ENCODE data around the gene PYDC1.
"Not testable (repeated sequence)": the region's sequence is repeated elsewhere in the genome, so short reads cannot be mapped to it uniquely, and the experiment has no call there.

Gene PYDC1

DNA sequence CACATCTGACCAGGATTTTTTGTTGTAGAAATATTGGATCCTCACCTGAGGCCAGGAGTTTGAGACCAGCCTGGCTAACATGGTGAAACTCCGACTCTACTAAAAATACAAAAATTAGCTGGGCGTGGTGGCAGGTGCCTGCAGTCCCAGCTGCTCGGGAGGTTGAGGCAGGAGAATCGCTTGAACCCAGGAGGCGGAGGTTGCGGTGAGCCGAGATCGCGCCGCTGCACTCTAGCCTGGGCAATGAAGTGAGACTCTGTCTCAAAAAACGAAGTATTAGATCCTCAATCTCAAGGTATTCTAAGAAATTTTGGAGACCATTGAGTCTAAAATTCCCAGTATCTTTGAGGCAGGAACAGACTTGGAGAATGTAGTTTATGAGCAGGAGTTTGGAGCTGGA lies 21.1 kb downstream of the PYDC1 start:
- not testable (repeated sequence) for DNase-seq

GRCh38 chr16:31194898-31195297 lies 22.0 kb downstream of the PYDC1 start:
- DNase-seq = no peak

DNA sequence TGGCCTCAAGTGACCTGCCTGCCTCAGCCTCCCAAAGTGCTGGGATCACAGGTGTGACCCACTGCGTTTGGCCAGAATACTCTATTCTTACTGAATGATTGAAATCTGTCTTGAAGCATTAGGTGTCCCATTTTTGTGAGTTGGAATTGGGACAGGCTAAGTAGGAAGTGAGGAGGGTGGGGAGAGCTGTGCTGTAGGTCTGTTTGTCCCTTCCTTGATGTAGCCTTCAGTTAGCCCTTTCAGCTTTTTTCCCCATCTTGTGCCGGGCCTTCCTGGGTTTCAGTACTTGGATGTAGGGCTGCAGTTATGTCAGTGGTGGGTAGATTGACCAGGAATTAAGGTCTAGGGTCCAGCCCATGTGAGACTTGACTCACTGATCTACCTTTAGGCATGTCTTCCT lies 23.1 kb downstream of the PYDC1 start:
- no peak for DNase-seq

- DNase-seq = no peak
Observed at GRCh38 chr16:31192856-31193642, 23.9 kb downstream of the PYDC1 start.

DNA sequence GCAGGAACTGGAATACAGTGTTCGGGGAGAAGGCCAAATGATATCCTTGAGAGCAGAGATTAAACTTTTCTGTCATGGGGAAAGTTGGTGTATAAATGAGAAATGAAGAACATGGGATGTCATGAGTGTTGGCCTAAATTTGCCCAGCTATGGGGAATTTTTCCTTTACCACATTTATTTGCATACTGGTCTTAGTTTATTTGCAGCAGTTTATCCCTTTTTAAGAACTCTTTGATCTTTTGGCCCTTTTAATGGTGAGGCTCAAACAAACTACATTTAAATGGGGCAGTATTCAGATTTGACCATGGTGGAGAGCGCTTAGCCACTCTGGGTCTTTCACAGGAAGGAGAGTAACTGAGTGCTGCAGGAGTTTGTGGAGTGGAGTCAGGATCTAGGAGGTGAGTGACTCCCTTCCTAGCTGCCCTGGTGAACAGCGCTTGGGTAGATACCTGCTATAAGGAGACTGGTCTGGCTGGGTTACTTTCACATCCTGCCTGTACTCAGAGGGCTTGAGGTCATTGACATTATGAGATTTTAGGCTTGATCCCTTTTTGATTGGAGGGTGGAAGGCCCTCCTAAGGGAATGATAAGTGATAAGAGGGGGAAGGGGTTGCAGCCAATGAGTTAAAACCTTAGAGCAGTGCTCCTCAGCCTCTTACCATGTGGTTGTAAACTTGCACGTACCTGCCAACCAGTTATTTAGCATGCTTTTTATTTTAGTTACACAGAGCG lies 25.1 kb downstream of the PYDC1 start:
- DNase-seq = no peak

DNA sequence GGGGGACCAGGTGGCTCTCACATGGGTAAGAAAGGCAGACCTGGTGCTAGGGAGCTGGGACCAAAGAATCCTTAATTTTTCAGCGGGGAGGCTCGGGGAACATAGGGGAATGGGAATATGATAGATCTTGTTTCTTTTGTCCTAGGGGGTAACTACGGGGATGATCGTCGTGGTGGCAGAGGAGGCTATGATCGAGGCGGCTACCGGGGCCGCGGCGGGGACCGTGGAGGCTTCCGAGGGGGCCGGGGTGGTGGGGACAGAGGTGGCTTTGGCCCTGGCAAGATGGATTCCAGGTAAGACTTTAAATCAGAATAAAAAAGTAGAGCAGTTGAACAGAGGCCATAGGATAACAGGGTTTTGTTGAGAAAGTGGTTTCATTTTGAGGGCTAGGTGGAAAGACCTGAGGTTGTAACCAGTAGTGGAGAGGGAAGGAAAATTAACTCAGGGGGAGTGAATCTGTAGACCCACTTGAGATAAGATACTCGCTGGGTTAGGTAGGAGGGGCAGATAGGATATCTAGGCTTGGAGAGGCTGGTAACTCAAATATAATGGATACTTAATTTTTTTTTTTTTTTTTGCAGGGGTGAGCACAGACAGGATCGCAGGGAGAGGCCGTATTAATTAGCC lies 26.0 kb downstream of the PYDC1 start:
- DNase-seq = no peak

DNA sequence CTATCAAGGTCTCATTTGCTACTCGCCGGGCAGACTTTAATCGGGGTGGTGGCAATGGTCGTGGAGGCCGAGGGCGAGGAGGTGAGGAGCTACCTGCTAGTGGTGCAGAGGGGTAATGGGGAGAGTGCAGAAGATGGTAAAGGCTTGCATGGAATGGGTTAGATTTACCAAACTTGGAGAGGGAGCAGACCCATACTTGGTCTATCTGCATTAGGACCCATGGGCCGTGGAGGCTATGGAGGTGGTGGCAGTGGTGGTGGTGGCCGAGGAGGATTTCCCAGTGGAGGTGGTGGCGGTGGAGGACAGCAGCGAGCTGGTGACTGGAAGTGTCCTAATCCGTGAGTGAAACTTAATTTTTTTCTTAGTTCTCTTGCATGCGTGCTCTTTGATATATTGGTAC lies 26.9 kb downstream of the PYDC1 start:
- no peak for DNase-seq

DNA sequence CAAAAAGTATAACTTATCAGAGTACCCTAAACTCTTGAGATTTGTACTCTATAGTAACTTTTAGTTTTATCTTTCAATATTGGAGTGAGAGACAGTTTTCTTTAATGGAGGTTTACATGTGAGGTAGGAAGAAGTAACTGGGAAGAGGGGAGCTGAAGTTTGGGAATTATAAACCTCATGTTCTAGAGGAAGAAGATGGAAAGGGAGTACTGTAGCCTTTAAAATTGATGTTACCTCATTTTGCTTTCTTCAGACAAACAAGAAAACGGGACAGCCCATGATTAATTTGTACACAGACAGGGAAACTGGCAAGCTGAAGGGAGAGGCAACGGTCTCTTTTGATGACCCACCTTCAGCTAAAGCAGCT lies 27.5 kb downstream of the PYDC1 start:
- no peak for DNase-seq

GRCh38 chr16:31188450-31189411 lies 28.2 kb downstream of the PYDC1 start:
- DNase-seq = no peak

GRCh38 chr16:31187808-31188189 lies 29.1 kb downstream of the PYDC1 start:
- no peak for DNase-seq

DNA sequence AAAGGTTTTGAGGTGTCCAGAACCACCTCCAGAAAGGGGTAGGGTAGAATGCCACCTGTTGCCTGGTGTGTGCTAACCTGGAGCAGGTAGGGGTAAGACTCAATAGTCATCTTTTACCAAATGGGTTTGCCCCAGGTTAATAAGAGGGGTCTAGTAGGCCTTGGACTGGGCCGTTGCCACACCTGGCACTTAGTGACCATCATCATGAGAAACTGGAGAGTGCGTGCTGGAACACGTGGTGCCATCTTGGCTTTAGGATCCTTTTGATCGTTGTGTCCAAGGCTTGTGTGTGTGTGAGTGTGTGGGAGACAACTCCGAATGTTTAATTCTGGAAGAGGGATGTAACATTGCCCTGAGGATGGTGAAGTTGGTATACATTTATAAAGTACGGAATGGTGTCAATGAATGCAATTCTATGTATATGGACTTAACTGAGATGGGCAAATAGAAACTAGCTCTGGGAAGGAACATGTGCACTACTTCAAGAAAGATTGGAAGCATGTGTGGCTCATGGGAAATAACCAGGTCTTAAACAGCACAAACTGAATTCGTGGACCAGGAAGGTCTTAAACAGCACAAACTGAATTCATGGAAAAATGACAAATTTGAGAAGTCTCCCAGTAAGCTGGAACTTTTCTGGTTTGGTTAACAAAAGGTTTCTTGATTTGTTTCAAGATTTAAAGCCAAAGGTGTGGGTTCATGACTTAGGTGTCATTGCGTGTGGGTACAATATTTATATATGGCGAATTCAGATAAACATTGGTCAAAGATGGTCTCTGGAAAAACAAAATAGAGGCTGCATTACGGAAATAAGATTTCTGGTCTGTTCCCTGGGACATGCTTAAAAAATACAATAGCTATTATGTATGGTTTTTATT lies 29.8 kb downstream of the PYDC1 start:
- DNase-seq = no peak

DNA sequence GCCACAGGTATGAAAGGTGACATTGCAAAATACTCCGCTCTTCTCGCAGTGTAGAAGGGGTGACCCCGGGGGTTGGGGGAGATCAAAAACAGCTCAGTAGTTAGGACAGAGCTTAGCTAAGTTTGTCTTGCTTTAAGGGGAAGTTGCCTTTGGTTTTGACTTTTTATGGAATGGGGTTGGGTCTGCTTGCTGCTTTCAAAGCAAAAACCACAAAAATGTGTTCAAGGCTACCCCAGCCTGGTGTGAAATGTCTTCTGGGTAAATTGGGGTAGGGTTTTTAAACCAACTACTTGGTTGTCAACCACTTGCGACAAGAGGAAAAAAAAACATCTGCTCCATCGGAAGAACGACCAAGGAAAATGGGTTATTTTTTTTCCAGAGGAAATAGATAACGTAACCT lies 30.8 kb downstream of the PYDC1 start:
- no peak for DNase-seq

DNA sequence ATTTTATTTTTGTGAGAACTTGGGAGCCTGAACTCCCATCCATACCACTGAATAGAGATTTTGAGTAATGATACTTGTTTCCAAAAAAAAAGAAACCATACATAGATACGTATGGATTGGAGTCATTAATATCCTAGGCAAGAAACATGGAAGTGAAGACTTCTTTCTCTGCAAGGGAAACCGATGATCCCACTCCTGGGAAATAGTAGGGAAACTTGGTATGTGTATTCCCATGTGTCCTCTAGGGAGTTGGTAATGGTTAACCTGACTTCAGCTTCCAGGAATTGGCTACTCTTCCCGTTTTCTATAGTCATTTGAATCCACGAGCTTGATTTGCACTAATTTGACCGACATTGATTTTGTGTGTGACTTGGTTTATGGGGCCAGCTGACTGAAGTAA lies 31.6 kb downstream of the PYDC1 start:
- DNase-seq = no peak

DNA sequence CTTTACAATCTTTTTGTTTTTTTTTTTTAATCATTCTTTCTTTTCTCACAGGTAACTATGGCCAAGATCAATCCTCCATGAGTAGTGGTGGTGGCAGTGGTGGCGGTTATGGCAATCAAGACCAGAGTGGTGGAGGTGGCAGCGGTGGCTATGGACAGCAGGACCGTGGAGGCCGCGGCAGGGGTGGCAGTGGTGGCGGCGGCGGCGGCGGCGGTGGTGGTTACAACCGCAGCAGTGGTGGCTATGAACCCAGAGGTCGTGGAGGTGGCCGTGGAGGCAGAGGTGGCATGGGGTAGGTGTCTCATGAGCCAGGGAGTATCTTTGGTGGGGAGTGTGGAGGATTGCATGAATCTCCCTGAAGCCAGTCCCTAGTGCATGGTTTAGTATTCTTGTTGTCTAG lies 32.0 kb downstream of the PYDC1 start:
- DNase-seq = no peak

GRCh38 chr16:31183432-31184428 lies 33.2 kb downstream of the PYDC1 start:
- DNase-seq = no peak

DNA sequence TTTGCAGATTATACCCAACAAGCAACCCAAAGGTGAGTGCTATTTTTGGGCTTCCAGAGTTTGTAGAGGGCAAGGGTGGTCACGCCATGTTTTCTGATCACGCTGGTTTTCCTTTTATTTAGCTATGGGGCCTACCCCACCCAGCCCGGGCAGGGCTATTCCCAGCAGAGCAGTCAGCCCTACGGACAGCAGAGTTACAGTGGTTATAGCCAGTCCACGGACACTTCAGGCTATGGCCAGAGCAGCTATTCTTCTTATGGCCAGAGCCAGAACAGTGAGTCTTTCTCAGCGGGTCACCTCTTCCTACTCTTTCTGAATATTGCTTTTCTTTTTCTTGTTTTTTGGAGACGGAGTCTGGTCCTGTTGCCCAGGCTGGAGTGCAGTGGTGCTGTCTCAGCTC lies 34.5 kb downstream of the PYDC1 start:
- no peak for DNase-seq

DNA sequence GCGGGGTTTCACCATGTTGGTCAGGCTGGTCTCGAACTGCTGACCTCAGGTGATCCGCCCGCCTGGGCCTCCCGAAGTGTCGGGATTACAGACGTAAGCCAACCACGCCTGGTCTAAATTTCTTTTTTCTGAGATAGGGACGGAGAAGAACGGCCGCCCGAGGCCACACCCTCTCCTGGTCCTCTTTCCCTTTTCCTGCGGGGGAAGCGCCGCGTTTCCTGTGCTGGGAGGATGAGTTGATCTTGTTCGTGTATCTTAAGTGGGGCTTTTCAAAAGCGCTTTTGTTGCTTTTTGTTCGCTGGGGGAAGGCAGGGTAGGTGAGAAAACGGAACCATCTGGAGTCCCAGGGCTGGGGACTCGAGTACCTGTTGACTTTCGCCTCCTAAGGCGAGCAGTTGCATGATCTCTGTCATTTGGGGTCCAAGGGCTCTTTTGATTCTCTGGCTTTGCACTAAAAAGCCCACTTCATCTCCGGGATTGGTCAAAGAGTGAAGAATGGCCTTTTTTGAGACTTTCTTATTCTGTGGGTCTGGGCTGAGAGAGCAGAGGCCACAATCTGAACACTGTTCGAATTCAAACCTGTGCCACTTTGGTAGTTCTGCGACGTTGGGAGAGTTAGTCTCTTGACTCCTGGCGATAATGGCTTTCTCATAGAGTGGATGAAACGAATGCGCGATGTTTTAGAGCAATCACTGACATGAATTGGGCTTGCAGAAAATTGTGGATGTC lies 35.7 kb downstream of the PYDC1 start:
- DNase-seq = peak; percentile 38

DNA sequence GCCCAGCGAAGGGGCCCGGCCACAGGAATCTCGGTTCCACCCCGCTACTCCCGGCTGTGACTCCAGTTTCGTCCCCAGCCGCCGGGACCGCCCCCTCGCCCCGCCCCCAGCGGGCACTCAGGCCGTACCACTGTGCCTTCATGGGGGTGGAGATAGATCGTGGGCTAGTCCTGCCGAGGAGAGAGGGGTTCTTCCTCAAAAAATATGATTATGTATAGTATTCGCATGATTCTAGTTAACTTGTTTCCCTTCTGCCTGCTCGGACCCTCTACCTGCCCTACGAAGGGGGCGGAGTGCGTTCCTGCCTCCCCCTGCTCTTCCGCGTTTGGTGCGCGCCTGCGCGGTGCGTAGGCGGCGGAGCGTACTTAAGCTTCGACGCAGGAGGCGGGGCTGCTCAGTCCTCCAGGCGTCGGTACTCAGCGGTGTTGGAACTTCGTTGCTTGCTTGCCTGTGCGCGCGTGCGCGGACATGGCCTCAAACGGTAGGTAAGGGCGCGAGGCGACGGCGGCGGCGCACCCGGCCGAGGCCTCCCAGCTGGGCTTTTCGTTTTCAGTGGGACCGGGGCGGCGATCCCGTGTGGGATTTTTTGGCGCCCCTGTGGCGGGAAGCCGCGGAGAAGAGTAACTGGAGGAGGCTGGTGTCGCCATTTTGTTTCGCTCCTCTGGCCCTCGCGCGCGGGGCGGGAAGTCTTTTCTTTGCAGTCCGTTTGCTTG lies 37.0 kb downstream of the PYDC1 start, which contains the start of gene FUS:
TSS of gene FUS (plus strand) at position 393 of the 713 bp plus-strand sequence. CDS start at position 469, 76 bp downstream.
- peak; percentile 76 for DNase-seq

DNA sequence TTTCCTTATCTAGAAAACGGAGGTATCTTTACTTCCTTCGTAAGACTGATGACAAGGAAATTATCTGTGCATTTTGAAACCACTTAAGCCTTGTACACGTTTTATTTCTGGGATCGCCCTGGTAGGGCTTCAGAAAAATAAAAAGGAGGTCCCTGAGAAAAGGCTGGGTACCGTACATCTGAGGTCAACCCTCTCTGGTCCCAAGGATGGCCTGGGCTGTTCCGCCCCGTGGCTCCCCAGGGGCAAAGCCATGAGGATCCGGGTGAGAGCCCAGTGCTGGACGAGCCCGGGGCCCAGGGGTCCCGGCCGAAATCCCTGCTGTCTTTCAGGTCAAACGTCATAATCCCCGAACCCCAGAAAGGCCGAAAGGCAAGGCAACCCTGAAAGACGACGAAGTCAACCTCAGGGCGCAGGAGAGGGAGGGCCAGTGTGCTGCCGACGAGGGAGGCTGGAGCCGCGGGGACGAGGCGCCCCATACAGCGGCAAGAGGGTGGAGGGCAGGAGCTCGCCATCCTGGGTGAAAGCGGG lies 37.7 kb downstream of the PYDC1 start:
- no peak for DNase-seq
